OCI-LY7 (cell line): ENCODE measurements around the gene DUOX2. TPM values are rescaled to one million over a fixed set of nuclear protein-coding genes. Genes with fewer than 3 reads are reported as not detected.

Source experiments
- BruUV-seq: library from RNA; stranded (reverse); fragments of 400-500 nt; replicated peaks from 2 replicates; lab custom pipeline; 2021; lab: Mats Ljungman, UMichigan
- CTCF ChIA-PET: fragments of 300-600 bp; sonication (Branson Sonifier 250); formaldehyde crosslinking; loops from one replicate; lab custom pipeline; 2022; ENCODE audit warnings: antibody characterized with exemption; ENCODE audit not compliant: unreplicated experiment; lab: Charles Lee
- POLR2A ChIA-PET: fragments of 300-600 bp; sonication (Branson Sonifier 250); formaldehyde crosslinking; loops from one replicate; lab custom pipeline; 2022; ENCODE audit warnings: antibody characterized with exemption; lab: Charles Lee
- DNase-seq: peaks from one replicate; pipeline ENCODE4 v3.0.0-alpha.2; 2015; ENCODE audit warnings: low spot score
- H2AFZ ChIP-seq: fragments of 200-600 bp; sonication (generic), shearing (Covaris generic); 2 replicates; pipeline ENCODE4 v1.6.1; 2014; ENCODE audit warnings: mild to moderate bottlenecking, antibody characterized with exemption, low read length, moderate library complexity
- H3K27ac ChIP-seq: fragments of 200-600 bp; sonication (generic); 2 replicates; pipeline ENCODE4 v1.5.1; 2014; ENCODE audit warnings: mixed run types, low read depth, mild to moderate bottlenecking, moderate library complexity, low read length, inconsistent platforms; ENCODE audit not compliant: poor library complexity, severe bottlenecking
- H3K36me3 ChIP-seq: fragments of 200-600 bp; sonication (generic); 2 replicates; pipeline ENCODE4 v1.6.1; 2014; ENCODE audit warnings: mild to moderate bottlenecking, antibody characterized with exemption, low read length, moderate library complexity, mixed read lengths; ENCODE audit not compliant: insufficient read depth
- H3K4me1 ChIP-seq: fragments of 200-600 bp; sonication (generic); 2 replicates; pipeline ENCODE4 v1.5.1; 2014; ENCODE audit warnings: mild to moderate bottlenecking, low read length; ENCODE audit not compliant: insufficient read depth, poor library complexity, severe bottlenecking
- H3K4me2 ChIP-seq: fragments of 200-600 bp; sonication (generic); 2 replicates; pipeline ENCODE4 v1.6.1; 2014; ENCODE audit warnings: mild to moderate bottlenecking, low read length
- H3K4me3 ChIP-seq: fragments of 200-600 bp; sonication (generic); 2 replicates; pipeline ENCODE4 v1.5.1; 2014; ENCODE audit warnings: mild to moderate bottlenecking, low read depth, low read length; ENCODE audit not compliant: poor library complexity, severe bottlenecking
- H3K79me2 ChIP-seq: fragments of 200-600 bp; sonication (generic); 2 replicates; pipeline ENCODE4 v1.6.1; 2016; ENCODE audit warnings: low read depth, mild to moderate bottlenecking, low read length, moderate library complexity, mixed read lengths; ENCODE audit not compliant: insufficient read depth
- H3K9me2 ChIP-seq: fragments of 200-600 bp; sonication (generic); 2 replicates; pipeline ENCODE4 v1.6.1; 2016; ENCODE audit warnings: mild to moderate bottlenecking, low read length, mixed read lengths; ENCODE audit not compliant: insufficient read depth
- H3K9me3 ChIP-seq: fragments of 200-600 bp; sonication (generic); 2 replicates; pipeline ENCODE4 v1.6.1; 2014; ENCODE audit warnings: mild to moderate bottlenecking, mixed run types, low read length, mixed read lengths
- H4K20me1 ChIP-seq: fragments of 200-600 bp; sonication (generic); 2 replicates; pipeline ENCODE4 v1.6.1; 2014; ENCODE audit warnings: mild to moderate bottlenecking, antibody characterized with exemption, low read length, moderate library complexity, mixed read lengths; ENCODE audit not compliant: insufficient read depth
- CTCF ChIP-seq: fragments of 200-600 bp; sonication (generic); conservative IDR thresholded peaks from 2 replicates; pipeline ENCODE4 v1.5.1; 2014; ENCODE audit warnings: mild to moderate bottlenecking, antibody characterized with exemption, low read length, moderate library complexity, mixed read lengths
- EZH2phosphoT487 ChIP-seq: fragments of 200-600 bp; sonication (generic); IDR thresholded peaks from 2 replicates; pipeline ENCODE4 v1.6.1; 2018; ENCODE audit warnings: low read depth, borderline replicate concordance, mild to moderate bottlenecking, mixed run types, antibody characterized with exemption, low read length, moderate library complexity, mixed read lengths
- intact Hi-C: fragments of 100-400 bp; cut with micrococcal nuclease; formaldehyde crosslinking; loops from one replicate; pipeline ENCODE4 v1.10.0; 2022; ENCODE audit not compliant: unreplicated experiment
- total RNA-seq, 2 experiments: library from RNA; depleted of rRNA in 1 of 2; stranded (reverse); fragments of >200 nt in 1 of 2; shearing (Covaris generic) in 1 of 2; gene quantifications; 2 replicates each; pipeline ENCODE4 v1.2.3, GENCODE V29; 2014 to 2022

The DUOX2 gene
- total RNA-seq, 2 experiments from 2014 or later, result 0.03 to 0.06 TPM

- ChIA-PET CTCF (interaction anchor here (0.6 kb wide), 1 partner anchor 355 kb away, joined by 3 read pairs; no protein-coding TSS in a partner anchor), POLR2A (interaction anchor here (0.6 kb wide), 1 partner anchor 241 kb away, joined by 3 read pairs; no protein-coding TSS in a partner anchor)
- H3K79me2 ChIP-seq, result no peaks in the 10 kb centered on the region
- no peaks in the 10 kb centered on the region for H3K4me1 ChIP-seq
- no peaks in the 10 kb centered on the region for H4K20me1 ChIP-seq
- DNase-seq, result no peak
- H3K4me2 ChIP-seq, result no peak overlapping the region
- intact Hi-C loops, result no loop called here
- TF ChIP-seq EZH2phosphoT487 (no peak), CTCF (no peak)
- H3K9me3 ChIP-seq, result no peaks in the 10 kb centered on the region
- no TSS peak for BruUV-seq
- H3K4me3 ChIP-seq, result no peak overlapping the region
- no peaks in the 10 kb centered on the region for H3K9me2 ChIP-seq
- H2AFZ ChIP-seq, result no peak overlapping the region
- H3K27ac ChIP-seq, result no peak overlapping the region
- no peaks in the 10 kb centered on the region for H3K36me3 ChIP-seq
Observed at GRCh38 chr15:45088801-45089711, 24.9 kb downstream of the DUOX2 start.

GRCh38 chr15:45087513-45087912 lies 26.5 kb downstream of the DUOX2 start:
- DNase-seq, result peak; percentile 3
- H3K79me2 ChIP-seq, result no peaks in the 10 kb centered on the region
- H3K36me3 ChIP-seq, result no peaks in the 10 kb centered on the region
- H3K4me2 ChIP-seq, result no peak overlapping the region
- H4K20me1 ChIP-seq, result no peaks in the 10 kb centered on the region
- no peak overlapping the region for H2AFZ ChIP-seq
- H3K9me3 ChIP-seq, result no peaks in the 10 kb centered on the region
- no peak overlapping the region for H3K4me3 ChIP-seq
- H3K9me2 ChIP-seq, result no peaks in the 10 kb centered on the region
- no peaks in the 10 kb centered on the region for H3K4me1 ChIP-seq
- intact Hi-C loops, result no loop called here
- ChIA-PET POLR2A (no interaction called here), CTCF (no interaction called here)
- BruUV-seq, result no TSS peak
- TF ChIP-seq CTCF (peak; percentile 45), EZH2phosphoT487 (no peak)
- H3K27ac ChIP-seq, result no peak overlapping the region

- H3K9me2 ChIP-seq, result no peaks in the 10 kb centered on the region
- no peaks in the 10 kb centered on the region for H3K79me2 ChIP-seq
- H3K36me3 ChIP-seq, result no peaks in the 10 kb centered on the region
- no peak overlapping the region for H3K27ac ChIP-seq
- H4K20me1 ChIP-seq, result no peaks in the 10 kb centered on the region
- no TSS peak for BruUV-seq
- no peak for TF ChIP-seq CTCF
- no peak for TF ChIP-seq EZH2phosphoT487
- no peaks in the 10 kb centered on the region for H3K9me3 ChIP-seq
- intact Hi-C loops, result no loop called here
- no peak overlapping the region for H2AFZ ChIP-seq
- H3K4me3 ChIP-seq, result no peak overlapping the region
- DNase-seq, result no peak
- ChIA-PET CTCF (no interaction called here), POLR2A (no interaction called here)
- H3K4me2 ChIP-seq, result no peak overlapping the region
- H3K4me1 ChIP-seq, result no peaks in the 10 kb centered on the region
Observed at GRCh38 chr15:45084163-45084562, 29.8 kb downstream of the DUOX2 start.
